GM08714 (cell line): ENCODE data around the gene BCAT1.
"Not testable (repeated sequence)": the region's sequence is repeated elsewhere in the genome, so short reads cannot be mapped to it uniquely, and the experiment has no call there.

Source experiments
- H3K4me3 ChIP-seq: fragments of 200-500 bp; sonication (Bioruptor generic); 2 replicates; pipeline ENCODE4 v1.5.1; 2014; ENCODE audit warnings: mild to moderate bottlenecking, low read length, inconsistent platforms
- ZNF274 ChIP-seq: IDR thresholded peaks from 2 replicates; pipeline ENCODE4 v1.6.1; 2012; ENCODE audit warnings: mild to moderate bottlenecking, low read depth, low read length

The BCAT1 gene

DNA sequence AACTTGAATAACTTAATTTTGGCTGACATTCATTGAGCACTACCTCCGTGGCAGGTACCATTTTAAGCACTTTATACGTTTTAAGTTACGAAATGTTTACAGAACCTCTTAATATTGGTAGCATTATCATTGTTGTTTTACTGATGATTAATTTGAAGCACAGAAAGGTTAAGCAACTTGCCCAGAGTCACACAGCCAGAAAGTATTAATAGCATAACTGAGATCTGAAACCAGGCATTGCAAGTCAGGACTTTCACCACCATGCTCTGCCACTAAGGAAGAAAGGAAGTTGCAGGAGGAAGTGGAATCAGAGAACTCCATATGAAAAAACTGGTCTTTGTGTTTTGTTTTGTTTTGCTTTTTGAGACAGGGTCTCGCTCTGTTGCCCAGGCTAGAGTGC is 28.2 kb upstream of the BCAT1 start:
- TF ChIP-seq ZNF274 = no peak
- H3K4me3 ChIP-seq = no peak overlapping the region

- H3K4me3 ChIP-seq = no peak overlapping the region
- TF ChIP-seq ZNF274 = no peak
Observed at GRCh38 chr12:24975425-24975824, 26.5 kb upstream of the BCAT1 start.

DNA sequence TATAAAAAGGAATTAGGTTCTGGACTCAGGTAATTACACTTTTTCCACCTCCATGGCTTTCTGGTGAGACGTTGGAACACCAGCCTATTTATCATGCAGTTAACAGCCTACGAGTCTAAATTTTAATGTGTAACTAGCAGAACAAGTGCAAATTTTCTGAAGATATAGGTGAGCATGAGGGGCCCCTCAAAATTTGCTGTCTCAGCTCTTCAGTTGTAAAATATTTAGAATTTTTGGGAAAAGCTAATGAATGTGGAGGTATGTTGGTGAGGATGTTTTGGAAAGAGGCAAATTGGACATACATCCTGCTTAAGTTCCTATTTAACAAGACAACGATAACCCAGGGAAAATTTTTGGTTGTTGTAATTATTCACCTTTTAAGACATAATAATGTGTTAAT is 25.3 kb upstream of the BCAT1 start:
- TF ChIP-seq ZNF274 = no peak
- no peak overlapping the region for H3K4me3 ChIP-seq

DNA sequence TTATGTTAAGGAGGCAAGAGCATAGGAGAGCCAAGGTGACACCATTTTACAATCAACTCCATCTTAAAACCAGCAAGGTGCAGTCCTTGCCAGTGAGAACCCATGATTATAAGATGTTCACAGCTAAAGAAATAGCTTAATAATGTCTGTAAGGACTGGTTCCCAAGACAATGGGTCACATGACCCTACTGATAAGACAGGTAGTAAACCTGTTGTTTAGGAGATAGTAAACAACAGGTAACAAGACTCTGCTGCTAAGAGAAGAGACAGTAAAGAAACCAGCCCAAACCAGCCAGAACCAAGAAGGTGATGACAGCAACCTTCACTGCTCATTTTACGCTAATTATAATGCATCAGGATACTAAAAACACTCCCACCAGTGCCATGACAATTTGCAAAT is 23.2 kb upstream of the BCAT1 start:
- no peak for TF ChIP-seq ZNF274
- H3K4me3 ChIP-seq = no peak overlapping the region

DNA sequence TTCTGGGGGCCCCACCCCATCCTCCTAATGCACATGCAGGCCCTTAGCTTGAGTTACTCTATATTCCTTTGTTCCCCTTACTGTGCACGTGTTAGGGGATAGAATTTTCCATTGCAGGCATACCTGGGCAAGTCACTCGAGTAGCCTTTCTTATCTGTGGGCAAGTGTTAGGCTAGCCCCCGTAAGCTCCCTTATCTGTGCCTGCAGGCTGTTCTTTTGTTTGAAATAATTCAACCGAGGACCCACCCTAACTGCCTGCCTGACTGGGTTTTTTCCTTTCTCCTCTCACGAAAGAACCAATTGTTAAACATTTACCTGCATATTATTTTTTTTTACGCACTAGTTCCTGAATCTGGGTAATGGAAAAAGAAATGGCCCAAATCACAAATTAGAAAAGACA is 21.3 kb upstream of the BCAT1 start:
- TF ChIP-seq ZNF274 = no peak

DNA sequence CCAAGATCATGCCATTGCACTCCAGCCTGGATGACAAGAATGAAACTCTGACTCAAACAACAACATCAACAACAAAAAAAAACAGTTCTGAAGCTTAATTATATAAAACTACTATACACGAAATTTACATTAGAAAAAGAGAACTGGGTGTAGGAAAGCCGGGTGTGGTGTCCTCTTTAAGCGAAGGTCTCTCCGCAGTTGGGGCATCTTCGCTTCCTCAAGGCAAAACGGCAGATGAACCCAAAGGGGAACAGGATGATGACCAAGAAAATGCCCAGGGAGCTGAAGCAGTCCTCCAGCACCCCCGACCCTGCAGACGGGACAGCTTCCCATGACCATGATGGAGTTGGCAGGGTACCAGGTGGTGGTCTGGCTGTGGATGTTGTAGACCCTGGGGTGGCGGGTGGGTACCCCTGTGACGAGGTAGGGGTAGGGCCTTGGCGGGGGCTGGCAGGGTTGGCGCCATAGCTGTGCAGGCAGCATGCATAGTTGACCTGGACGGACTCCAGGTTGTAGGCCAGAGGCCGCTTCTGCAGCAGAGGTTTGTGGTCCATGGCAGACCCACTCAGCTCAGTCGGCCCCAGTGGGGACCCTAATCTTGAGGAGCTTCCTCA is 18.2 kb upstream of the BCAT1 start:
- TF ChIP-seq ZNF274 = no peak
- no peak overlapping the region for H3K4me3 ChIP-seq

More for the DNA sequence above, 21.3 kb upstream of the BCAT1 start:
- no peak overlapping the region for H3K4me3 ChIP-seq

- no peak overlapping the region for H3K4me3 ChIP-seq
- no peak for TF ChIP-seq ZNF274
Observed at GRCh38 chr12:24964342-24964741, 15.4 kb upstream of the BCAT1 start.

GRCh38 chr12:24960222-24960855 is 11.4 kb upstream of the BCAT1 start:
- H3K4me3 ChIP-seq = no peak overlapping the region
- TF ChIP-seq ZNF274 = no peak

DNA sequence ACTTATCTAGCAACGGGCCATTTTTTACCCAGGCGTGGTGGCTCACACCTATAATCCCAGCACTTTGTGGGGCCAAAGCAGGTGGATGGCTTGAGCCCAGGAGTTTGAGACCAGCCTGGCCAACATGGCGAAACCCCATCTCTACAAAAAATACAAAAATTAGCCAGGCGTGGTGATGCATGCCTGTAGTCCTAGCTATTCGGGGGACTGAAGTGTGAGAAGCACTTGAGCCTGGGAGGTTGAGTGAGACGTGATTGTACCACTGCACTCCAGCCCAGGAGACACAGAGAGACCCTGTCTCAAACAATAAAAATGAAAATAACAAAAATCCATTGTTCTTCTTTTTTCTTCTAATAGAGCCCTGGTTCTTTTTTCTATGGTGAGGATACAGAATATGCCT is 7.5 kb upstream of the BCAT1 start:
- not testable (repeated sequence) for H3K4me3 ChIP-seq

DNA sequence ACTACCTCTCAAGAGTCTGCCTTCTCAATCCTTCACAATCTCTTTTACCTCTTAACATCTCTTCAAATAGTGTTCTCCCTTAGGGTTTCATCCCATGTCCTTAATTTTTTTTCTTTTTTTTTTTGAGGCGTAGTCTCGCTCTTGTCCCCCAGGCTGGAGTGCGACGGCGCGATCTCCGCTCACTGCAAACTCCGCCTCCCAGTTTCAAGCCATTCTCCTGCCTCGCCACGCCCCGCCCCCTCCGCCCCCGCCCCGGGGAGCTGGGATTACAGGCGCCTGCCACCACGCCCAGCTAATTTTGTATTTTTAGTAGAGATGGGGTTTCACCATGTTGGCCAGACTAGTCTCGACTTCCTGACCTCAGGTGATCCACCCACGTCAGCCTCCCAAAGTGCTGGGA is 7.0 kb upstream of the BCAT1 start:
- H3K4me3 ChIP-seq = no peak overlapping the region
- no peak for TF ChIP-seq ZNF274

DNA sequence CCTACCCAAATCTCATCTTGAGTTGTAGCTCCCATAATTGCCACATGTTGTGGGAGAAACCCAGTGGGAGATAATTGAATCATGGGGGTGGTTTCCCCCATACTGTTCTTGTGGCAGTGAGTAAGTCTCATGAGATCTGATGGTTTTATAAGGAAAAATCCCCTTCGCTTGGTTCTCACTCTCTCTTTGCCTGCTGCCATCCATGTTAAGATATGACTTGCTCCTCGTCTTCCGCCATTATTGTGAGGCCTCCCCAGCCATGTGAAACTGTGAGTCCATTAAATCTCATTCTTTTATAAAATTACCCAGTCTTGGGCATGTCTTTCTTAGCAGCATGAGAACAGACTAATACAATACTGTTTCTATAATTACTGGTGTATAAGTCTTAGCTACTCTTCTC is 6.5 kb upstream of the BCAT1 start:
- TF ChIP-seq ZNF274 = no peak
- no peak overlapping the region for H3K4me3 ChIP-seq

- no peak overlapping the region for H3K4me3 ChIP-seq
- TF ChIP-seq ZNF274 = no peak
Observed at GRCh38 chr12:24954261-24954660, 5.4 kb upstream of the BCAT1 start.

- no peak overlapping the region for H3K4me3 ChIP-seq
- no peak for TF ChIP-seq ZNF274
Observed at GRCh38 chr12:24952389-24952788, 3.5 kb upstream of the BCAT1 start.

DNA sequence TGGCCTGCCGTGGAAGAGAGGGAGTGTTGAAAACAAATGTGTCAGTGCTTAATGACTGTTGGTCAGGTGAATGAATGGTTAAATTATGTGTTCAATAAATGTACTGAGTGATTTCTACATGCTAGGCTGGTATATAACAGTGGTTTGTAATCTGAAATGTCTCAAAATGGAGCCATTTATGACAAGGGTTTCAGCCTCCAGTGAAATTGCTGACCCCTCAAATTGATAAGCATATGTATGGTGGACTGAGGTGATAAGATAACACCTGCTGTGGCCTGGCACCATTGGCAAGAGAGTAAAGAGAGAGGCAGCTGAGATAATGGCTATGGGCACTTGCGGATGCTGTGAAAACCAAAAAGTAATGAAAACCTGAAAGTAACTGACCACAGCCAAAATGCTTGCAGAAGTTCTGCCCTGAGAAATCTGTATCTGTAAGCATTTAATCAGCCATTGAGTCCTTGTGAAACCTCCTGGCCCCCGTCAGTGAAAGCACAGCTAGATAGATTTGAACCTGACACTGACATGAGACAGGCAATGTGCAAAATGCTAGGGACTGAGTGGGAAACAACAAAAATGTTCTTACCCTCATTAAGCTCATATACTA is 1.4 kb upstream of the BCAT1 start:
- no peak for TF ChIP-seq ZNF274
- no peak overlapping the region for H3K4me3 ChIP-seq

GRCh38 chr12:24948420-24948756 is 513 bp downstream of the BCAT1 start:
- no peak for TF ChIP-seq ZNF274
- peak overlapping the region; percentile 69 for H3K4me3 ChIP-seq

- peak overlapping the region; percentile 69 for H3K4me3 ChIP-seq
- no peak for TF ChIP-seq ZNF274
Observed at GRCh38 chr12:24947541-24948419, 1.1 kb downstream of the BCAT1 start.
